DMS79 (cell line): ENCODE results near the gene NARS2.
"Not testable (repeated sequence)": the region's sequence is repeated elsewhere in the genome, so short reads cannot be mapped to it uniquely, and the experiment has no call there.

Experiments used
- DNase-seq: peaks from one replicate; lab custom pipeline; 2025; lab: John Stamatoyannopoulos, UW

NARS2 gene

DNA sequence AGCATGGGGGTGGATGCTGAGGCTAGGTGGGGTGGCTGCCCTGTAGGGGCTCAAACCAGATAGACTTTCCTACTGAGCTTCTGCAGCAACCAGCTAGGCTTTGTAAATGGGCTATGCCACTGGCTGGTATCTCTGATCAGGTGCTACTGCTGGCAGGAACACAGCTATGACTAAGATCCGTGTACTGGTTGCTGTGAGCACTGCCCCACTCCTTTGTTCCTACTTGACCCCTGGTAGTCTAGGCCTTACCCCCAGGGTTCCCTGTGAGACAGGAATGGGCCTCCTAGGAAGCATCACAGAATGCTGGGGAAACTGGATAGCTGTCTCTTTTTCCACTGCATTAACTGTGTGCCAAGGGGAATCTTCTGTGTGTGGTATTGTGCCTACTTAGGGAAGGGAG lies 98.6 kb downstream of the NARS2 start:
- no peak for DNase-seq

DNA sequence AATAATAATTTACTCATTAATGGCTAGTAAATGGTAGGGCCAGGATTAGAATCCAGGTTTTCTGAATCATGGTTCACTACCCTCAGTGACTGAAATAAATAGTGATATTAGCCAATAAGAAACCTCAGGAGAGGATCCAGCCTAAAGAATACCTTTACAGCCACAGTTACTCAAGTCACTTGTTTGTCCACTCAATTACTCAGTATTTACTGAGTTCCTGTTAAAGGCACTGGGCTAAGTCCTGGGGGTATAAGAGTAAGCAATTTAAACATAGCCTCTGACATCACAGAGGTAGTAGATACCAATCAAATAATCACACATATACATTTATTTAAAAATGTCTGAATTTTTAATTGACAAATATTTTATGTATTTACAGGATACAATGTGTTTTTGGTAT lies 100.2 kb downstream of the NARS2 start:
- DNase-seq: no peak

DNA sequence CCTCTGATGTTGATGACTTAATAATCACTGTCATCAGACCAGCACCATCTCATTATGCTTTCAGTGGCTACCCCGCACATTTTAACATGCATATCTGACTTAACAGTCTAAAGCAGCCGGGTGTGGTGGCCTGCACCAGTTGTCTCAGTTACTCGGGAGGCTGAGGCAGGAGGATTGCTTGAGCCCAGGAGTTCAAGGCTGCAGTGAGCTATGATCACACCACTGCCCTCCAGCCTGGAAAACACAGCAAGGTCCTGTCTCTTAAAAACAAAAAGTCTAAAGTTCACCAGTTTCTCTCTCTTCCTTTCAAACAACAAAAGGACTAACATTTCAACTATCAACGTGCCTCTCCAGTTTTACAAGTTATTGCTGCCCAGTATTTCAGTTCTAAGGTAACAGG lies 101.8 kb downstream of the NARS2 start:
- DNase-seq: no peak

DNA sequence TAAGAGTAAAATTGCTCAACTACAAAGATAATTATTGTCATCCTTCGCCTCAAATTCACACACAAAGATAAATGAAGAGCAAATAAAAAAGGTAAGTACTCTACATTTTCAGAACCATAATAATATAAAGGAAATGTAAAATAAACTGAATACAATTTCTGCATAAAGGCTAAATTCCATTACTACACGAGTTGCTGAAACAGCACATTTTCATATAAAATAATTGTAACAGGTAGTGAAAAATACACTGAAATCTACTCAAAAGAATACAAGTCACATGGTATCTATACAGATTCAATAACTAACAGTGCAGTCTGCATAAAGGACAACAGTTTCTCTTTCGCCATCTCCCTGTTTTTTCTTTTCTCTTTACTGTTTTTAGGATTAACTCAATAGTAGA lies 102.3 kb downstream of the NARS2 start:
- DNase-seq: no peak

DNA sequence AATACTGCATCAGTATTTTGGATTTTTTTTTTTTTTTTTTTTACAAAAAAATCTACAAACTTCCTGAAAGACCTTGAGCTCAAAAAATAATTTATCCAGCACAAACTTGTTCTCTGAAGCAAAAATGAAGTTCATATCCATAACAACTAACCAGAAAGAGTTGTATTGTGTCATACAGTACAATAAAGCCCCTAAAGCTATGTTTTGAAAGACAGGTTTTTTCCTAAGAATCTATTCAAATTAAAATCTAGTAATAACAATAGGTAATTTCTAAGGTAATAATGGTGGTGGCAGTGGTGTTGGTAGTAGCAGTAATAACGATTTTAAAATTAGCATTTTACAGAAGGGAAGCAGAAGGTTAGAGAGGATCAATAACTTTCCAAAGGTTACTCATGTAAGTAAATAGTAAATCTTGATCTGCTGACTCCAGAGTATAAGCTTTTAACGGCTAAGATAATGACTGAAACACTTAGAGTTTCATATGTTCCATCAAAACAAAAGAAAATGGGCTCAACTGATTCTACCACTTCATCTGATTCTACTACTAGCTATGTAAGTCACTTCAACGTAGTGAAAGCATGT lies 103.7 kb downstream of the NARS2 start:
- DNase-seq: no peak

DNA sequence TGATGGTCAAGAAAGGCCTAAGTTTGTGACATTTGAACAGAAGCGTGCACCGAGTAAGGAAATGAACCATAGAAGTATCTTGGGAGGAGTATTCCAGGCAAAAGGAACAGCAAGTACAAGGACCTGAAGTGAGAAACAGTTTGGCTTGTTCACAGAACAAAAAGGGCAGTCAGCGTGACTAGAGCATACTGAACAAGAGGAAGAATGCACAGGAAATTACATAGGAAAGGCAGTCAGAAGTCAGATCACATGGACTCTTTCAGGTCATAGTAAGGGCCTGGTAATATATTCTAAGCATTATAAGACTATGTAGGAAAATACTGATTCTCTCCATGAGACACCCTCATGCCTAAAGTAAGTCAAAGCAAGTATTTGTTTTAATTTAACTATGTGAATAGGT lies 104.8 kb downstream of the NARS2 start:
- DNase-seq: no peak

DNA sequence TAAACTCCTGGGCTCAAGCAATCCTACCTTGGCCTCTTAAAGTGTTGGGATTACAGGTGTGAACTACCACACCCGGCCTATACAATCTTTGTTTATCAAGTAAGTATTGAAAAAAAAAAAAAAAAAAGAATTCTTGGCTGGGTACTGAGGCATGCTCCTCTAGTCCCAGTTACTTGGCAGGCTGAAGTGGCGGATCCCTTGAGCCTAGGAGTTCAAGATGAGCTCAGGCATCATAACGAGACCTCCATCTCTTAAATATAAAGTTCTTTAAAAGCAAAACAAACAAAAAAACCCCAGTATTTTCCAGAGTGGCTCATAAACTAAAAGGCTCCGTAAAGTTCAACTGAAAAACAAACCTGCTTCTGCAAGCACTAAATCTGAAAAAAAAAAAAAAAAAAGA lies 106.7 kb downstream of the NARS2 start:
- peak; percentile 7 for DNase-seq

DNA sequence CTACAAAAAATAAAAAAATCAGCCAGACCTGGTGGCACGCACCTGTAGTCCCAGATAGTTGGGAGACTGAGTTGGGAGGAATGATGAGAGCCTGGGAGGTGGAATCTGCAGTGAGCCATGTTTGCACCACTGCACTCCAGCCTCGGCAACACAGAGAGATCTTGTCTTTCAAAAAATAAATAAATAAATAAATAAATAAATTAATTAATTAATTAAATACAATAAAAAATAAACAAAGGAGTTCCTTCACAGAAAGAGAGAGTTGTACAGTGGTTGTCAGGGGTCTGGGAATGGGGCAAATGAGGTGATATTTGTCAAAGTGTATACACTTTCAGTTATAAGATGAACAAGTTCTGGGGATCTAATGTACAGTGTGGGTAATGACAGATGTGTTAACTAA lies 107.3 kb downstream of the NARS2 start:
- no peak for DNase-seq

DNA sequence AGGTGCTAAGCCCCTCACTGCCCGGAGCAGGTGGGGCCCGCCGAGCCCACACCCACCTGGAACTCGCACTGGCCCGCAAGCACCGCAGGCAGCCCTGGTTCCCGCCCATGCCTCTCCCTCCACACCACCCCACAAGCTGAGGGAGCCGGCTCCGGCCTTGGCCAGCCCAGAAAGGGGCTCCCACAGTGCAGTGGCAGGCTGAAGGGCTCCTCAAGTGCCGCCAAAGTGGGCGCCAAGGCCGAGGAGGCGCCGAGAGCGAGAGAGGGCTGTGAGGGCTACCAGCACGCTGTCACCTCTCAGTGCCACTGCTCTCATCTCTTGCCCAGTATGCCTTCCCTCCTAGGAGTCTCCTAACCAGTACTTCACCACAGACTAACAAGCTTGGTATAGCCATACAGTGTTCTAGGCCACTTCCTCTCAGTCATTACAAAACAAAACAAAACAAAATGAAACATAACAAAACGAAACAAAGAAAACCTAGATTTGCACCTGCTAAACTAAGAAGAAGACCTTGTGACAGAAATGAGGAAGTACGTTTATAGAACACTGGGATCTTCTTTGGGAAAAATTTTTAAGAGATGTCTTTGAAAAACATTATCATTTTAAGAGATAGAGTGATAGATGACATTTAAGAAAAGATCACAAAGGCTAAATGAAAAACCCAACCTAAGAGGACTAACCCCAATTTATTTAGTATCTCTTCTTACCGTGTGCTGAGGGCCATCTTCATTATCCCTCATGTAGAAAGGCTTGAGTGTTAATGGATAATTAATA lies 109.3 kb downstream of the NARS2 start:
- no peak for DNase-seq

DNA sequence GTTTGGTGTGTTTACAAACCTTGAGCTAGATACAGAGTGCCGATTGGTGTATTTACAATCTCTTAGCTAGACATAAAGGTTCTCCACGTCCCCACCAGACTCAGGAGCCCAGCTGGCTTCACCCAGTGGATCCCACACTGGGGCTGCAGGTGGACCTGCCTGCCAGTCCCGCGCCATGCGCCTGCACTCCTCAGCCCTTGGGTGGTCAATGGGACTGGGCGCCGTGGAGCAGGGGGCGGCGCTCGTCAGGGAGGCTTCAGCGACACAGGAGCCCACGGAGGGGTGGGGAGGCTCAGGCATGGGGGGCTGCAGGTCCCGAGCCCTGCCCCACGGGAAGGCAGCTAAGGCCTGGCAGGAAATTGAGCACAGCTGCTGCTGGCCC lies 109.9 kb downstream of the NARS2 start:
- DNase-seq: not testable (repeated sequence)

DNA sequence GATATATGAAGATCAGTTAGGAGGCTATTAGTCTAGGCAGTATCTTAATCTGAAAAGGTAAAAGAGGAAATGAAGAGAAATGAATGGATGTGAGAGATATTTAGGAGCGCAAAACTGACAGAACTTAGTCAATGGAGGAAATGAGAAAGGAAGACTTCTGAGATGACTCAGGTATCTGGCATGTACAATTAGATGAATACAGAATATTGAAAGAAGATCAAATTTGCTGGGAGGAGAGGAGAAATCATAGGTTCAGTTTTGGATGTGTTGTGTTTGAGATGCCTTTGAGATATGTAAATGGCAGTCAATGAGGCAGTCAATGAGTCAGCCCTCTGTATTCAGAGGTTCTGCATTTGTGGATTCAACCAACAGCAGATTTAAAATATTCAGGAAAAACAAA lies 114.2 kb downstream of the NARS2 start:
- no peak for DNase-seq

DNA sequence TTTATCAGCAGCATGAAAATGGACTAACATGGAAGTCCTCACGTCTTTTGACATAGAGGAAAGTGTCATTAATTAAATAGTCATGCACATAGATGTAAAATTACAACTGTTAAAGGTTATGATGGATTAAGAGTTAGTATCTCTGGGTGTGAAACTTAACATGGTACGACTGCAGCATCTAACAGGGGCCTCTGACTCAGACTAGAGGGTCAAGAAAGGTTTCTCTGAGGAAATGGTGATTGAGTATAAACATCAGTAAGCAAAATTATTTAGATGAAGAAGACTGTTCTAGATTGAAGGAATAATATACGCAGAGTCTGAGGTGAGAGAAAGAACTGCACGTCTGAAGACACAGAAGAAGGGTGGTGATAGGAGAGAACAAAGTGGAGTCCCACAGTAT lies 114.9 kb downstream of the NARS2 start:
- DNase-seq: no peak

DNA sequence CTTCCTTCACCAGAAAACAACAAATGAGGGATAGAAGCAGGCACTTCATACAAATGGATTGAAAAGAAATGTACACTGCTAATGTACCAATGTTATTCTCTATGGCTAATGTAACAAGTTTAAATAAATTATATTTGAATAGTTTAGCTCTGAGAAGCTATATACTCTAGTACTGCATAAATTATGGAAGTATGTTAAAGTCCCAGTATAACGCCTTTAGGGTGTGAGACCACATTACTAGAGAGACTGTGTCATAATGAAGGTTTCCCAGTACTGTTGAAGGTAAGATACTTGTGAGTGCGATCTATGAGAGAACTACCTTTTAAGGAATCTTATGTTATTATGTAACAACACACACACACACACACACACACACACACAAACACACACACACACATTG lies 117.2 kb downstream of the NARS2 start:
- no peak for DNase-seq

DNA sequence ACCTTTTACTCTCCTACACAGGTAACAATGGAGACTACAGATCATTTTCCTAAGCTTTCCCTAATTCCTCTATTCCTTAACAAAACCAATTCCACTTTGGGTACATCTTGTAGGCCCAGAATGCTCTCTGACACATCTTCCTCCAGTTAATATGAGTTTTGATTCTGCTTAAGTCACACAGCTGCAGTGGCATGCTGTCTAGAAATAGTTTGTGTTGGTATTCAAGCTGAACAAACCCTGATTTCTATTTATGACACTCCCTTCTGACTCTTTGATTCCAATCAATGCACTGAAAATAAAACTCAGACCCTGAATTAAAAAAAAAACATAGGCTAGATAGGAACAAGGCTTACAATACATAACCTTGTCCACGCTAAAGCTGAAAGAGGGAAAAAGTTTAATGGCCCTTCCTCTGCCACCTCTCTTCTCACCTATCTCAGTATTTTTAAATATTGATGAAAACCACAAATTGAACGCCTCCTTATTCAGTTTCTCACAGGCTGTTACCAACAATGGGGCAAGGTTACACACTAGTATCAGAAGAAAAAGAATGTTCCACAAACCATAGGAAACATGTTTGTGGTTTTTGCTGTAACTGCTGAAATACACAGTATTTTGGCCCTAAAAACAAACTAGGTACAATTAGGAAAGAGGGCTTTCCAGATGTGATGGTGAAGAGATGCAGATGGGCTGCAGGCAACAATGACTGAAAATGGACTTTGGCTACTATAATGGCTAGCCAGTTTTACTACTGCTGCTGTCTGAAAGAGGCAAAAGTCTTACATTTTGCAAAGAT lies 121.3 kb downstream of the NARS2 start:
- DNase-seq: no peak

DNA sequence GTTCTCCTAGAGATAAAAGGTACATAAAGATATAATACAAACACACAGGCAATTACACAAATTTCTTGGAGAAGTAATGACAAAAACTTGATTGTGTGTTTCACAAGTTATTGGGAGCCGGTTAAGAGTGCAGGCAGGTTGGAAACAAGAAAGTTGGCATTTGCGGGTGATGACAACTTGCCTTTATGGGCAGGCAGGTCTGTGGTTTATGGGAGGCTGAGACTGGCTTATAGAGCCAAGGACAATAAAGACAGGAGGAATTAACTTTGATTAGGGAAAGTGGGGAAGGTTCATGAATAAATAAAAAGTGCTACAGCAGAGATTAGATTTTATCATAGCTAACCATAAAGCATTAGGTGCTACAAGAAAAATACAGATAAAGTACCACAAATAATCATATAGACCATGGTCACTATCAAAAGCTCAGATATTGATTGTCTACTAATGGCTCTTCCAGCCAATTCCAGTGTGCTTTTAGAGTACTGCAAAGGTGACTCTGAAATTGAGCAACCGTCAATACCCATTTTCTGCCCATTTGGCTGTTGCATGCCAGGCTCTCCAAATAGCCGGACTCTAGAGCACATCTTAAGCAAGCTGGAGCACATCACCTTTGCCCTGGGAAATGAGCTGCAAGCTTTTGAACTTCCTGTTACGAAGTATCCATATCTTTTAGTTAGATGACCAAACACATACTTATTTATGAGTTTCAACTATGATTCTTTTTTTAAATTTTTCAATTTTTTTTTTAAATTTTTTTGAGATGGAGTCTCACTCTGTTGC lies 123.1 kb downstream of the NARS2 start:
- DNase-seq: no peak

DNA sequence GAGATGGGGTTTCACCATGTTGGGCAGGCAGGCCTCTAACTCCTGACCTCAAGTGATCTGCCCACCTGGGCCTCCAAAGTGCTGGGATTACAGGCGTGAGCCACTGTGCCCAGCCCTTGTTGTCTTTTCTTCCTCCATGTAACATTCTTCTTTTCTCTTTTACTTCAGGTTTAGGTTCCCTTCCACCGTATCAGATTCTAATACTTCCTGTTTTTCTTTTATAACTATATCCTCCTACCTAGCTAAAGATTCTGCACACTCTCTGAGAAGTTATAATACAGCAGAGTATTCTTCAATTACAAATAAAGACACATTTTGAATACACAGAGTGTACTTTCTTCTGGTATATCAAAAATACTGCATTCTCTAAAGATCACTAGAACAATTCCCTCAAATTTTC lies 123.8 kb downstream of the NARS2 start:
- DNase-seq: no peak

DNA sequence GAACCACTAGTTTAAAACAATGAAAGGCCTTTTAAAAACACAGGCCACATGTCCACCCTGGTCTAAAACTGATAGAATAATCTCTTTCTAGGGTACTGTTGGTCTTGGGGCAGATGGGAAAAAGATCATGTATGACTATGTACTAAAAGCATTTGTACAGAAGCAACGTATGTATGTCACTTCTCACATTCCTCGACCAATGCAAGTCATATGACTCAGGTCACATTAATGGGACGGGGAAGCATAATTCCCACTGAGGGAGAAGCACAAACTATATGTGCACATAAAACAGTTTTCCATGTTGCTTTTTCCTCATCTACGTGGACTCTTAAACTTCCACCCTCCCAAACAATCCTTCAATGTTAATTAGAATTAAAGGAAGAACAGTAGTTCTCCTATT lies 124.8 kb downstream of the NARS2 start:
- DNase-seq: no peak

DNA sequence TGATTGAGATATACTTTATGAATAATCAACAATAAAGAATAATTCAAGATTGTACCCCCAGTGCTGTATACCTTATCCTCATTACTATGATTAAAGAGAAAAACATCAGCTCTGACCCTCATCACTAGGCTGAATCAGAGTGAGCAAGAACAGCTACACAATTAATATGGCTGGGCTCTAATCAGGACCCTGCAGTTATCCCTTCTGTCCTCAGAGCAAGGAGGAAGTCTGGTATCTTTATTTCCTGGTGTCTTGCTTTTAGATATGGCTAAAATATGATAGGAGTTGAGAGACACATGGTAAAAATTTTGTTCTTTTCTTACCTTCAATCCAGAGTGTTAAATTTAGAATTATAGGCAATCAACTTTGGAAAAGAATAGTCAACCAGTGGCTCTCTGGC lies 128.5 kb downstream of the NARS2 start:
- no peak for DNase-seq

DNA sequence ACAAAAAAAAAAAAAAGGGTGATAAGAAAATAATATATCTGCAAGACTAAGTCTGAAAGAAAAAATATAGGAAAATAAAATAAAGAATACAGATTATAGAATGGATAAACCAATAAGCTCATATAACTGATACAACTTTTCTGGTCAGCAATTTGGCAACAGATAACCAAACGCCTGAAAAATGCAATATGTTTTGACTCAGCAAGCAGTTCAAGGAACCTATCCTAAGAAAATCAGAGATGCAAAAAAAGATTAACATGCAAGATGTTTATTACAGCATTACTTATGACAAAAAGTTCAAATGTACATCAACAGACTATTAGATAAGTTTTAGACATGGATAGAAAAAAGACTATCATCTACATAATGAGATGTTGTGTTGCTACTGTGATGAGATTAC lies 129.9 kb downstream of the NARS2 start:
- DNase-seq: no peak

DNA sequence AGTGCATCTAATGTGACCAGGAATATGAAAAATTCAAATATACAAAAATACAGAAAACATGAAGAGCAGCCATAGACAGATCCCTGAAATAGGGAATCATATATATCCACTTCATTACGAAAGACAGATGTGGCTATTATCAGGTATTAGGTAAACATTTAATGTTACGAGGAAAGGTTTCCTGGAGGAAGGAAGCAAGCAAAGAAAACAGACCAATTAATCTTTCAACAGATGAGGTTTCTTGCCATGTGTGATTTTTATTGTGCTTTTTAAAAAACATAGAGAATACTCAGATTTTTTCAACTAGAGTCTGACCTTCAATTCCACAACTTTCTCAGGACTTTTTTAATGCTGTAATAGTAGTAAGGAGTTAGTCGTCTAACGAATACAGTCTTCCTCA lies 132.7 kb downstream of the NARS2 start:
- no peak for DNase-seq

DNA sequence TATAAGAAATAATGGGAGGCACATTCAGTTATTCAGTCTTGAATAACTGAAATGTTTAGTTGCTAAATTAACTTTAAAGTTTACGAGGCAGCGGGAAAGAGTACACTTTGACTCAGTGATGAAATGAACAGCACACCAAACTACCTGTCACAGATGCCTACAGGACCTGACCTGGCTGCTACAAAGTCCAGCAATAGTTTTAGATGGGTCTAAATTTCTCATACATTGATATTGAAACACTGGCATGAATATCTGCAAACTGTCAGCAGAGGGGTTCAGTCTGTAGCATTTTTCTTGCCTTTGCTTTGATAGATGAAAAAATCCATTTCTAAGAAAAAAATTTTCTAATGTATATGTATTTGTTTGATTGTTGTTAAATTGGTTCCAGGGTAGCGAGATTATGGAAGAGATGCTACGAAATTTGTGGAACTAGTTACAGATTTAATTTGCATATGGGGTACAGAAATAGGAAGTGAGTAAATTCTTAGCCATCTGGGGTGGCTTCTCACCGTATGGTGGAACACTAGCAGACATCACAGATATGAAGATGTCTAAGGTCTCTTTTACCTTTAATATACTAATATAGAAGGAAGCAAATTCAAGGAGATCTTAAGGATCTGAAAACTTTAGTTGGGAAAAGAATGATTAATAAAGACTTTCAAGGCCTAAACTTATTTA lies 136.2 kb downstream of the NARS2 start:
- DNase-seq: no peak

DNA sequence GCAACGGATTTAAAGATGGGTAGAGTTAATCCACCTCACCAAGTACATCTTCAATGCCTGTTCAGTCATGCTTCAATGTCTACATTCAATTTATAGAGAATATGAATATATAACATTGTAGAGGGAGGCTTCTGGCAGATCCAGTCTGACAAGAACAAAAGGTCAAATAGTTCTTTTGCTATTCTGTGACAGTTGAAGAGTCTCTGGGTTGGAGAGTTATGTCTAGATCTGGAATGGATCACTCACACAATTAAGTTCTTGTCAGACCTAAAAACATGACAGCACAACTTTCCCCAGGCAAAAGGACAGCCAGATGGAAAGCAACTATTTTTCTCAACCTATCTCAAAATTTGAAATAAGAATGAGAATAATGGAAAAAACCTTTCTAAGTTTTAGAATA lies 141.7 kb downstream of the NARS2 start:
- DNase-seq: no peak
